NCI-H2171 treated with DMSO at 0.1 percent for 48 hours (cell line): ENCODE data around the gene ZNF440.
A peak's percentile ranks its signal among the peaks of the same experiment; 100 is the strongest.
"Not testable (repeated sequence)": the region's sequence is repeated elsewhere in the genome, so short reads cannot be mapped to it uniquely, and the experiment has no call there.

ENCODE experiments used
- DNase-seq: peaks from one replicate; lab custom pipeline; 2025; lab: John Stamatoyannopoulos, UW

The ZNF440 gene

GRCh38 chr19:11828957-11829876 is 15.1 kb downstream of the ZNF440 start:
- not testable (repeated sequence) for DNase-seq

GRCh38 chr19:11832253-11832912 is 18.3 kb downstream of the ZNF440 start:
- DNase-seq = no peak

GRCh38 chr19:11833541-11833940 is 19.5 kb downstream of the ZNF440 start:
- no peak for DNase-seq

GRCh38 chr19:11835626-11836066 is 21.6 kb downstream of the ZNF440 start:
- DNase-seq = not testable (repeated sequence)

GRCh38 chr19:11843722-11844121 is 29.6 kb downstream of the ZNF440 start:
- no peak for DNase-seq

GRCh38 chr19:11847615-11848014 is 33.5 kb downstream of the ZNF440 start:
- DNase-seq = not testable (repeated sequence)

- DNase-seq = no peak
These were observed 34.1 kb downstream of the ZNF440 start for GRCh38 chr19:11848200-11848593.

GRCh38 chr19:11848594-11849469 is 34.8 kb downstream of the ZNF440 start, which contains the start of gene ZNF439:
Gene ZNF439, plus strand, starts transcription at chr19:11848726. Its CDS starts 142 bp downstream, at chr19:11848868.
- DNase-seq = peak; percentile 4

- not testable (repeated sequence) for DNase-seq
These were observed 36.2 kb downstream of the ZNF440 start for GRCh38 chr19:11850289-11850688.

GRCh38 chr19:11853358-11853757 is 39.3 kb downstream of the ZNF440 start:
- DNase-seq = no peak

- DNase-seq = no peak
These were observed 42.6 kb downstream of the ZNF440 start for GRCh38 chr19:11856596-11857250.

- no peak for DNase-seq
These were observed 46.6 kb downstream of the ZNF440 start for GRCh38 chr19:11860721-11861120.

GRCh38 chr19:11861301-11861700 is 47.2 kb downstream of the ZNF440 start:
- no peak for DNase-seq

GRCh38 chr19:11867766-11868165 is 53.7 kb downstream of the ZNF440 start:
- DNase-seq = not testable (repeated sequence)

GRCh38 chr19:11868188-11868587 is 54.1 kb downstream of the ZNF440 start:
- no peak for DNase-seq

GRCh38 chr19:11872624-11873023 is 58.6 kb downstream of the ZNF440 start:
- DNase-seq = no peak

- no peak for DNase-seq
These were observed 59.7 kb downstream of the ZNF440 start for GRCh38 chr19:11873762-11874161.

GRCh38 chr19:11879687-11880266 is 65.7 kb downstream of the ZNF440 start:
- DNase-seq = not testable (repeated sequence)

- DNase-seq = no peak
These were observed 66.5 kb downstream of the ZNF440 start for GRCh38 chr19:11880598-11880997.

GRCh38 chr19:11881151-11881800 is 67.2 kb downstream of the ZNF440 start:
- peak; percentile 24 for DNase-seq
